SK-N-SH (cell line): ENCODE results near the gene CCDC57. TPM values are rescaled to one million over a fixed set of nuclear protein-coding genes. Genes with fewer than 3 reads are reported as not detected.

Source experiments
- CTCF ChIA-PET: fragments of 300-600, 350-600 bp; formaldehyde crosslinking; extraction: SDS; loops from one replicate; lab custom pipeline; 2021; lab: Yijun Ruan, JAX
- POLR2A ChIA-PET: fragments of 350-600 bp; sonication (Branson Sonifier 250); formaldehyde crosslinking; extraction: SDS; loops from one replicate; lab custom pipeline; 2020; ENCODE audit warnings: antibody characterized with exemption, inconsistent platforms; lab: Yijun Ruan, JAX
- DNase-seq: peaks from one replicate; pipeline ENCODE4 v3.0.0; 2012
- H2AFZ ChIP-seq: fragments of 200-600 bp; sonication (generic); 2 replicates; pipeline ENCODE4 v1.8.1; 2016; ENCODE audit warnings: antibody characterized with exemption, mild to moderate bottlenecking, low read depth
- H3F3A ChIP-seq: fragments of 200-600 bp; sonication (generic); replicated peaks from 2 replicates; pipeline ENCODE3; 2016; ENCODE audit warnings: antibody characterized with exemption, mild to moderate bottlenecking; ENCODE audit not compliant: insufficient read depth
- H3K27ac ChIP-seq, 2 experiments: fragments of 200-500 bp in 1 of 2; fragments of 200-600 bp in 1 of 2; sonication (Bioruptor generic) in 1 of 2; sonication (generic), shearing (Covaris generic) in 1 of 2; 2 replicates each; pipeline versions ENCODE4 v1.5.1 to v1.6.1; 2014 to 2016; ENCODE audit warnings: low read depth in 2 of 2, inconsistent platforms in 1 of 2, low read length in 1 of 2, mild to moderate bottlenecking in 1 of 2, mixed read lengths in 1 of 2
- H3K27me3 ChIP-seq: fragments of 200-600 bp; sonication (generic), shearing (Covaris generic); 2 replicates; pipeline ENCODE4 v1.6.1; 2016; ENCODE audit warnings: mixed run types; ENCODE audit not compliant: insufficient read depth
- H3K36me3 ChIP-seq, 2 experiments: fragments of 200-500 bp in 1 of 2; fragments of 200-600 bp in 1 of 2; sonication (Bioruptor generic) in 1 of 2; sonication (generic) in 1 of 2; replicated peaks in 1 of 2; 2 replicates each; pipeline versions ENCODE3 to v1.5.1; 2014 to 2016; ENCODE audit warnings: low read length in 1 of 2, mild to moderate bottlenecking in 1 of 2; ENCODE audit not compliant: insufficient read depth in 2 of 2, control insufficient read depth in 1 of 2
- H3K4me1 ChIP-seq, 2 experiments: fragments of 200-500 bp in 1 of 2; fragments of 200-600 bp in 1 of 2; sonication (Bioruptor generic) in 1 of 2; sonication (generic), shearing (Covaris generic) in 1 of 2; 2 replicates each; pipeline versions ENCODE4 v1.5.1 to v1.6.1; 2014 to 2016; ENCODE audit warnings: low read depth in 1 of 2, low read length in 1 of 2, mixed run types in 1 of 2; ENCODE audit not compliant: insufficient read depth in 2 of 2, control insufficient read depth in 1 of 2
- H3K4me2 ChIP-seq: fragments of 200-600 bp; sonication (generic), shearing (Covaris generic); 2 replicates; pipeline ENCODE4 v1.6.1; 2017; ENCODE audit warnings: mixed run types
- H3K4me3 ChIP-seq, 2 experiments: fragments of 200-500 bp in 1 of 2; fragments of 200-600 bp in 1 of 2; sonication (Bioruptor generic) in 1 of 2; sonication (generic), shearing (Covaris generic) in 1 of 2; 2 replicates each; pipeline versions ENCODE4 v1.5.1 to v1.8.1; 2014 to 2016; ENCODE audit warnings: low read depth in 2 of 2, inconsistent platforms in 1 of 2, low read length in 1 of 2, mild to moderate bottlenecking in 1 of 2, mixed read lengths in 1 of 2, moderate library complexity in 1 of 2
- H3K79me2 ChIP-seq: fragments of 200-600 bp; sonication (generic); 2 replicates; pipeline ENCODE4 v1.8.1; 2017; ENCODE audit warnings: mild to moderate bottlenecking; ENCODE audit not compliant: insufficient read depth
- H3K9ac ChIP-seq: fragments of 200-600 bp; sonication (generic); 2 replicates; pipeline ENCODE4 v1.6.1; 2017; ENCODE audit warnings: mixed run types
- H3K9me2 ChIP-seq: fragments of 200-600 bp; sonication (generic); 2 replicates; pipeline ENCODE4 v1.6.1; 2017; ENCODE audit warnings: mixed run types
- H3K9me3 ChIP-seq: fragments of 200-600 bp; sonication (generic); 2 replicates; pipeline ENCODE4 v1.6.1; 2017; ENCODE audit warnings: mixed run types, mild to moderate bottlenecking, moderate library complexity
- H4K20me1 ChIP-seq: fragments of 200-600 bp; sonication (generic); 2 replicates; pipeline ENCODE4 v1.6.1; 2017; ENCODE audit warnings: mild to moderate bottlenecking, mixed run types; ENCODE audit not compliant: insufficient read depth
- CTCF ChIP-seq: fragments of 200-600 bp; sonication (generic); IDR thresholded peaks from 2 replicates; pipeline ENCODE4 v1.6.1; 2017; ENCODE audit warnings: antibody characterized with exemption, mild to moderate bottlenecking, moderate library complexity
- GATA2 ChIP-seq: sonication (generic); formaldehyde crosslinking; IDR thresholded peaks from 2 replicates; pipeline ENCODE4 v1.5.0; 2020; ENCODE audit warnings: mild to moderate bottlenecking, missing genetic modification reagents
- IRF3 ChIP-seq: fragments of 150-350 bp; IDR thresholded peaks from 2 replicates; pipeline ENCODE4 v1.6.1; 2016; ENCODE audit warnings: mild to moderate bottlenecking, low read depth, low read length
- TAF1 ChIP-seq: IDR thresholded peaks from 2 replicates; pipeline ENCODE4 v1.6.1; 2012; ENCODE audit warnings: low read depth, mild to moderate bottlenecking, low read length, moderate library complexity, borderline replicate concordance
- WGBS: methylation state at CpG from one replicate; pipeline ENCODE4 v1.1.6; 2017; ENCODE audit warnings: low lambda C conversion rate; 5-methylcytosine and 5-hydroxymethylcytosine counted together
- polyA plus RNA-seq, 3 experiments: library from polyadenylated mRNA; depleted of rRNA; stranded (reverse); fragments of >200 nt; gene quantifications; 2 replicates each; pipeline ENCODE4 v1.2.3, GENCODE V29; 2012

The CCDC57 gene
- polyA plus RNA-seq, 1 of the 3 experiments (the other 2 are of a cell fraction) = 68.6 TPM

GRCh38 chr17:82056729-82057621, 155.7 kb downstream of the CCDC57 start:
- Histone ChIP-seq H3F3A (peaks cover 33% of the 10 kb centered on the region), H3K4me3 (no peak overlapping the region), H3K79me2 (peaks cover 34% of the 10 kb centered on the region), H2AFZ (no peak overlapping the region), H3K4me1 (peaks cover 0 to 19% of the 10 kb centered on the region in 2 experiments; a peak in 2 of 4 replicates)
- 92% methylated on average over 22 of the region's 29 CpGs for WGBS
- TF ChIP-seq TAF1 (no peak), CTCF (no peak)
- TF ChIP-seq, all 33 proteins: peak for 0
- Histone ChIP-seq H3K9me3 (no peaks in the 10 kb centered on the region), H3K4me2 (no peak overlapping the region), H3K36me3 (peaks cover 31 to 88% of the 10 kb centered on the region in 2 experiments), H4K20me1 (peaks cover 14% of the 10 kb centered on the region; the same call in 1 of the 2 replicates), H3K9ac (no peak overlapping the region), H3K27me3 (no peaks in the 10 kb centered on the region), H3K27ac (no peak overlapping the region), H3K9me2 (no peaks in the 10 kb centered on the region)
- DNase-seq = no peak
- ChIA-PET POLR2A (interaction anchor here (0.8 to 1.4 kb wide), 3 partner anchors 19 to 42 kb away, joined by 3 to 9 read pairs (median 5); partner anchors contain the start of genes DCXR, FASN and RAC3), CTCF (interaction anchor here (0.7 to 2.5 kb wide), 5 partner anchors 9 to 45 kb away, joined by 3 to 10 read pairs (median 3); partner anchors contain the start of genes CENPX, DCXR and DUS1L)

GRCh38 chr17:82055965-82056728, 156.5 kb downstream of the CCDC57 start:
- H4K20me1 ChIP-seq = peaks cover 14% of the 10 kb centered on the region; the same call in 1 of the 2 replicates
- no peak for DNase-seq
- WGBS = 94% methylated on average over 24 of the region's 28 CpGs
- no peaks in the 10 kb centered on the region for H3K9me3 ChIP-seq
- no peak overlapping the region for H3K9ac ChIP-seq
- H3K27ac ChIP-seq = no peak overlapping the region
- peaks cover 31 to 81% of the 10 kb centered on the region in 2 experiments for H3K36me3 ChIP-seq
- H3K79me2 ChIP-seq = peaks cover 39% of the 10 kb centered on the region
- H3K4me2 ChIP-seq = no peak overlapping the region
- ChIA-PET POLR2A (interaction anchor here (0.8 to 1.4 kb wide), 4 partner anchors 18 to 42 kb away, joined by 3 to 9 read pairs (median 4); partner anchors contain the start of genes DCXR, FASN and RAC3), CTCF (interaction anchor here (0.7 to 4.5 kb wide), 6 partner anchors 10 to 45 kb away, joined by 3 to 24 read pairs (median 6); partner anchors contain the start of genes CENPX, DCXR and DUS1L)
- no peaks in the 10 kb centered on the region for H3K27me3 ChIP-seq
- no peaks in the 10 kb centered on the region for H3K9me2 ChIP-seq
- peaks cover 33% of the 10 kb centered on the region for H3F3A ChIP-seq
- TF ChIP-seq GATA2 (CRISPR knock-in tag) = no peak
- no peak for TF ChIP-seq IRF3
- H3K4me1 ChIP-seq = peaks cover 0 to 19% of the 10 kb centered on the region in 2 experiments; a peak in 2 of 4 replicates
- no peak overlapping the region for H3K4me3 ChIP-seq
- no peak overlapping the region for H2AFZ ChIP-seq
